MM.1S (cell line): ENCODE results near the gene AP1M1.

Source experiments
- CTCF ChIP-seq: fragments of 300-600 bp; sonication (generic); IDR thresholded peaks from 2 replicates; pipeline ENCODE4 v1.5.1; 2016; ENCODE audit warnings: antibody characterized with exemption, low read length, mixed read lengths
- EZH2 ChIP-seq: fragments of 300-600 bp; sonication (generic); optimal IDR thresholded peaks from 2 replicates; pipeline ENCODE3; 2017; ENCODE audit warnings: low read depth, mild to moderate bottlenecking, antibody characterized with exemption, low read length, mixed read lengths
- EZH2phosphoT487 ChIP-seq: fragments of 300-600 bp; sonication (generic); IDR thresholded peaks from 2 replicates; pipeline ENCODE4 v1.6.1; 2018; ENCODE audit warnings: antibody characterized with exemption, low read length

GRCh38 chr19:16223746-16224145 lies 26.0 kb downstream of the AP1M1 start:
- TF ChIP-seq EZH2 (no peak), CTCF (no peak), EZH2phosphoT487 (no peak)
